Measurements from ENCODE around the gene IFT22.

DNA sequence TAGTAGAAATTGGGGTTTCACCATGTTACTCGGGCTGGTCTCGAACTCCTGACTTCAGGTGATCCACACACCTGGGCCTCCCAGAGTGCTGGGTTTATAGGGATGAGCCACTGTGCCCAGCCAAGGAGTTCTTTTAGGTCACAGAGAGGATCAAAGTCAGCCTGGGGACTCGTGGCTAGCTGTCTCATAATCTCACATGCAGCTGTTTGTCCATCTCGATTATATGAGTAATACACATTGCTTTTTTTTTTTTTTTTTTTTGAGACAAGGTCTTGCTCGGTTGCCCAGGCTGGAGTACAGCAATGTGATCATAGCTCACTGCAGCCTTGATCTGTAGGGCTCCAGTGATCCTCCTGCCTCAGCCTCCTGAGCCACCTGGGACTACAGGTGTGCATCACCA lies 2.2 kb downstream of the IFT22 start:
- TF ChIP-seq EZH2 (IDR thresholded peaks at IDR 0.05; ENCODE audit: borderline replicate concordance, low read length), result no peak
- TF ChIP-seq, protein P1, sequence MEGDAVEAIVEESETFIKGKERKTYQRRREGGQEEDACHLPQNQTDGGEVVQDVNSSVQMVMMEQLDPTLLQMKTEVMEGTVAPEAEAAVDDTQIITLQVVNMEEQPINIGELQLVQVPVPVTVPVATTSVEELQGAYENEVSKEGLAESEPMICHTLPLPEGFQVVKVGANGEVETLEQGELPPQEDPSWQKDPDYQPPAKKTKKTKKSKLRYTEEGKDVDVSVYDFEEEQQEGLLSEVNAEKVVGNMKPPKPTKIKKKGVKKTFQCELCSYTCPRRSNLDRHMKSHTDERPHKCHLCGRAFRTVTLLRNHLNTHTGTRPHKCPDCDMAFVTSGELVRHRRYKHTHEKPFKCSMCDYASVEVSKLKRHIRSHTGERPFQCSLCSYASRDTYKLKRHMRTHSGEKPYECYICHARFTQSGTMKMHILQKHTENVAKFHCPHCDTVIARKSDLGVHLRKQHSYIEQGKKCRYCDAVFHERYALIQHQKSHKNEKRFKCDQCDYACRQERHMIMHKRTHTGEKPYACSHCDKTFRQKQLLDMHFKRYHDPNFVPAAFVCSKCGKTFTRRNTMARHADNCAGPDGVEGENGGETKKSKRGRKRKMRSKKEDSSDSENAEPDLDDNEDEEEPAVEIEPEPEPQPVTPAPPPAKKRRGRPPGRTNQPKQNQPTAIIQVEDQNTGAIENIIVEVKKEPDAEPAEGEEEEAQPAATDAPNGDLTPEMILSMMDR (conservative IDR thresholded peaks at IDR 0.05 in 1 of 2, IDR thresholded peaks at IDR 0.05 in 1 of 2; ENCODE audit: extremely low read depth in 1 of 2, insufficient read depth in 1 of 2, low read depth in 1 of 2, low read length in 2 of 2), result no peak
